GM18867 (cell line): ENCODE results near the gene TCP11.

Experiments used
- ATAC-seq: cut with Tn5 transposase; IDR thresholded peaks from one replicate; pipeline ENCODE4 v1.9.1; 2021; ENCODE audit warnings: mild to moderate bottlenecking, moderate library complexity; ENCODE audit not compliant: unreplicated experiment

TCP11 gene

DNA sequence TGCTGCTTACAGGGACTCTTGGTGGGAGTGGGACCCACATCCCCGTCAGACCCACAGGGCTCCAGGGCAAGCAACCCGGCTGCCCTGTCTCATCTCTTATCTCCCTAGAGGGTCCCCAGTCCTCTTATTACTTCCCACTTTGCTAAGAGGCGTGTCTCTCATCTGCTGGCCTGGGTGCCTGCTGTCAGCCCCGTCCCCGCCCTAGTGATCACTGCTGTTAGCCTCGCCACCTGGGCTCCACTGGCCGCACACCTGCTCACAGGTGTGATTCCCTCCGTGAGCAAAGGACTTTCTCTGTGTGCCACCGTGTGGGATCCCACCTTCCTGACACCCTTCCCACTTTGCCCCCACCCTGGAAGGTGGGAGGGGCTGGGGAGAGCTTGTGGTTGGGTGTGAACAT, 57.6 kb downstream of the TCP11 start:
- no peak for ATAC-seq

DNA sequence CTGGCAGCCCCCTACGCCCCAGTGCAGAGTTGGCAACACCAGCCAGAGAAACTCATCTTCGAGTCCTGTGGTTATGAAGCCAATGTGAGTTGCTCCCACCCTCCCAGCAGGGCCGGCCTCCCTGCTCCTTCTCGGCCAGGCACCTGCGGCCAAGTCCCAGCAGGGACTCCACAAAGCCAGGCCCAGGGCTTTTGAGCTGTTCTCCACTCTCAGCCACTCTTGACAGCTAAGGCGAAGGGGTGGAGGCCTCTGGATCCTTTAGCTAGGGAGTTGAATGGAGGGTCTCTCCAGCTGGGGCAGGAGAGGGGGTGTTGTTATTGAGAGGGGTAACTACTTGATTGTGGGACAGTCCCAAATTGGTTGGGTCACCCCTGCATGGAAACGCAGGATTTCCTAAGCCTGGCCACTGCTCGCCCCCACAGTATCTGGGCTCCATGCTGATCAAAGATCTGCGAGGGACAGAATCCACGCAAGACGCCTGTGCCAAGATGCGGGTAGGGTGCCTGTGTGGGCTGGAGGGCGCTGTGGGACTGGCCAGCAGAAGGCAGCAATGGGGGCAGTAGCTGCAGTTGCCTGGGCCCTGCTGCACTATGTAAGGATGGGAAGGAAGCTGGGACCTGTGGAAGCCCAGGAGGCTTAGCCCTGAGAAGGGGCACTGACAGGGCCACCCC, 58.3 kb downstream of the TCP11 start:
- ATAC-seq = no peak

DNA sequence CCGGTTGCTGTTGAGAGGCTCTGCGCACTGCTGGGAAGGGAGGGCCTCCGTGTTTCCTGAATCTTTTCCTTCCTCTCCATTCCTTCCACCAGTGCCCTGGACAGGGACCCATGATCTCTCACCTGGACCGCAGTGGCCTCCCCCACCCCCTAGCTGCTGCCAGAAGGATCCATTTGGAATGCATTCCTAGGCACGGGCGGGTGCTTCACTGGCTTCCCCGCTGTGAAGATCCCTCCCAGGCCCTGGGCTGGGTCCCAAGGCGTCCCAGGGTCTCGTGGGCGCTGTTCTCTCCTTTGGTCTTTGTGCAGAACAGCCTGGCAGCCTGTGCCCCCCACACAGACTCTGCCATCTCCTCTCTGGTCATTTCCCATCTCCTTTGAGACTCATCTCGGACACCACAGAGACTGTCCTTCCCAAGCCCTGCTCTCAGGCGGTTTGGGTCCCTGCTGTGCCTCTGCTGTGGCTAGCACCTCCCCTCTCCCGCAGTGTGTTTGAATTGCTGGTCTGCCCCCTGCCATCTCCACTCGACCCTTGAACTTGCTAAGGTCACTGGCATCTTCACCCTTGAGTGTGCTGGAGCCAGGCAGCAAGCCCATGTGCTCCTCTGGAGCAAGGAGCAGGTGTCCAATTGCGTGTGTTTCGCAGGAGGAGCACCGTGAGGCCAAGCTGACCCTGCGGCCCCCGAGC, 59.0 kb downstream of the TCP11 start:
- no peak for ATAC-seq

DNA sequence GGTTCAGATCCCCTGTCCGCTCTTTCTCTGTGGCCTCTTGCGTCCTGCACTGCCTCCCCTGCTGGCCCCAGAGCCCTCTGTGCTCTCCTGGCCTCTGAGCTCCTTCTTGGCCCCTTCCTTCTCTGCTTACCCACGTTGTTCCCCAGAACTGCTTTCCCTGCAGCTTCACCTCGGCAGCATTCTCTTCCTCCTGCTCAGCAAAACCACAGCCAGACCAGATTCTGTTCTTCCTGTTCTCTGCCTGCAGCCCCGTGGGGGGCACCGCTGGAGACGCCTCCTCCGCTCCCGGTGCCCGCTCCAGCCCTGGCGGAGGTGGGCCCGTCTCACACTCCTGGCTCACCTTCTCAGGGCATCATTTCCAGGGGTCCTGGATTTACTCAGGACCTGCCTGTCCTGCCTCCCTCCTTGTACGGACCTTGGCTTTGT, 59.7 kb downstream of the TCP11 start:
- ATAC-seq = no peak

DNA sequence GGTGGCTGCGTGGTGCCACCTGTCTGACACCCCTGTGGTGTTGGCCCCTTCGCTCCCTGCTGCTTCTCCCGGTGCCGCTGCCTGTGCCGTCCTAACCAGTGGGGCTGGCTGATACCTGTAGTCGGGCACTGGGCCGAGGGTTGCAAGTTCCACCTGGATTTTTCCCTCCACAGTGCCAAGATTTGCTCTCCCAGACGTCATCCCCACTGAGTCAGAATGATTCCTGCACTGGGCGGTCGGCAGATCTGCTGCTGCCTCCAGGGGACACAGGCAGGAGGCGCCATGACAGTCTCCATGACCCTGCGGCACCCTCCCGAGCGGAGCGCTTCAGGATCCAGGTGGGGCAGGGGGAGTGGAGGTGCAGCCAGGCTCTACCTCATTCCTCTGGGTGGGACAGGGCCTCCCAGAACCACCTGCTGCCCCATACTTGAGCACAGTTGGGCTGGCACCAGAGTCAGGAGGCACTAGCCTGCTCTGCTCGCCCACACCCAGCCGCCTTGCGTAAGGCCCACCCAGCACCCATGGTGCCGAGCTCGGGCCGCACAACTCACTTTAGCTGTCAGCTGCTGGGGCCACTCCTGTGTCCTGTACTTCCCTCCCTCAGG, 60.2 kb downstream of the TCP11 start:
- ATAC-seq = no peak

DNA sequence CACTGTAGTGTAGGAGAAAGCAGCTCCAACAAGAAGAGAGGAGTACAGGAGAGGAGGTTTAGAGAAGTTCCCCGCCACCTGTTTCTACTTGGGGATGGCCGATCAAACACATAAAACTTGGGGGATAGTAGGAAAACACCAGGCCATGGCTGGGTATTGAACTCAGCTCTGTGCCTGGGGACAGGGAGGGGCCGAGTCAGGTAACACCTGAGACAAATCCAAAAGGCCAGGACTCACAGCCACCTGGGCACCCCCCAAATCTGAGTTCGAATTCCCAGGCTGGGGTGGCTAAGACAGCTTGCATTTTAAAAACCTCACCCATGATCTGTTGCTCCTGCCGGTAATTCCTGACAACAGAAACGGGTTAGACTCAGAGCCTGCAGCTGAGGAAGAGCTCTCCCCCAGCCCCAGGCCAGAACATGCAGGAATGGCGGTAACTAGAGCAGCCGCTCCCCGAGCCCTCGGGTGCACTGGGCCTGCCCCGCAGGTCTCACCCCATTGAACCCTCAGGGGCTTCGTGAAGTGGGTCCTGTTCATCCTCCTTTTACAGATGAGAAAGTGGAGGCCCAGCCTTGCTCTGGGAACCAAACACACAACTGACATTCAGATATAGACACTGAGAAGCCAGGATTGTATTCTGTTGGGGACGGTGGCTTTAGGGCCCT, 61.0 kb downstream of the TCP11 start:
- ATAC-seq = no peak

DNA sequence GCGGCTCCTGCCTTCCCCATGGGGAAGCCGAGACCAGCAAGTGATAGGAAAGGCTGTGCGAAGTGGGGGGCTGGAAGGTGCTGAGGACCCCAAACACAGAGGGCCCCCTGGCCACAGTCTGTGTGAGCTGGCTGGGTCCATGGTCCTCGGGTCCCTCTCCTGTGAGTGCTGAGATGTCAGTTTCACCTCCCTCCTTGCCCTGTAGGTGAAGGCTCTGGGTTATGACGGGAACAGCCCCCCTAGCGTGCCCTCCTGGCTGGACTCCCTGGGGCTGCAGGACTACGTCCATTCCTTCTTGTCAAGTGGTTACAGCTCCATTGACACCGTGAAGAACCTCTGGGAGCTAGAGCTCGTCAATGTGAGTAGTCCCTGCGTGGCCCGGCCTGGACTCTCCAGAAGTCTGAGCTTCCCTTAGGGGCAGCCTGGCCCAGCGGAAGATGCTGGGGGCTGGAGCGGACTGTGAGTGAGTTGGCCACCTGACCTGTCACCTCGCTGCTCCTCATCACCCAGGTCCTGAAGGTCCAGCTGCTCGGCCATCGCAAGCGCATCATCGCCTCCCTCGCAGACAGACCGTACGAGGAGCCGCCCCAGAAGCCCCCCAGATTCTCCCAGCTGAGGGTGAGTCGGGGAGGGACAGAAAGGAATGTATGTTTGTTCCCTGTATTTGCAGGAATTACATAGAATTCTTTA, 61.7 kb downstream of the TCP11 start:
- ATAC-seq = no peak

DNA sequence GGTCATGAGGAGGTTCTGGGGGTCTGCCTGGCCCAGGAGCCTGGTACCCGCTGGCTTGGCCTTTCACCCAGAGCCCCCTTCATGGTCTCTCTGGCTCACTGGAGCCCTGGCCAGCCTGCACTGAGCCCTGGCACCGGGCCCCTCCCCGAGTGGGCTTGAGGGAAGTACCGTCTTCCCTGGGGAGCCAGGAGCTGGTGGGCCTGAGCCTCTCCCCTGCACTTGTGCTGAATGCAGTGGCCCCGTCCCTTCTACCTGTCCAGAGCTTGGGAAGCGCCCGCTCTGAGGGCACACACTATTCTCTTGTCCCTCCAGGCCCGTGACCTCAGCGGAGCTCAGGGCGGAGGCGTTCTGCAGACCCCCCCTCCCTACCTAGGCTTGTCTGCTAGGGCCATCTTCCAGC, 62.2 kb downstream of the TCP11 start:
- no peak for ATAC-seq

DNA sequence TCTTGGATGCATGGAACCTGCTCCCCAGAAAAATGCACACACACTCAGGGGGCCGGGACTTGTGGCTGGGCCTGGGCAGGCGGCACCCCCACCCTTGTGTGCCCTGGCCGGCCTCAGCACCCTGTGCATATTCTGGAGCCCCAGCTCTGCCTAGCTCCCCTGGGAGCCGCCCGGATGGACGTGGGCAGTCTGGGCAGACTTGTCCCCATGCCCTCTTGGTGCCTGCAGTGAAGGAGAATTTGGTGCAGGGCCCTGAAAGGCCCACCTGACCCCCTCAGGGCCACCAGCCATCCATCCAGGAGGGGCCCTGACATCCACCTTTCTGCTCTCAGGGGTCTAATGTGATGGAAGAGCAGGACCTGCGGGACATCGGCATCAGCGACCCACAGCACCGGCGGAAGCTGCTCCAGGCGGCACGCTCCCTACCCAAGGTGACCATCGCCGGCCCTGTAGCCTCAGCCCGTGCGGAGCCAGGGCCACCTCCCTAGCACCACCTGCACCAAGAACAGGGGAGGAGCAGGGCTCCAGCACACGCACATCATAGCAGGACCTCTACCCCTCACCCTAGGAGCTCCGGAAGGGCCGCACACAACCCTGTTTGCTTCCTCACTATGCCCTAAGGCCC, 62.8 kb downstream of the TCP11 start:
- ATAC-seq = no peak

DNA sequence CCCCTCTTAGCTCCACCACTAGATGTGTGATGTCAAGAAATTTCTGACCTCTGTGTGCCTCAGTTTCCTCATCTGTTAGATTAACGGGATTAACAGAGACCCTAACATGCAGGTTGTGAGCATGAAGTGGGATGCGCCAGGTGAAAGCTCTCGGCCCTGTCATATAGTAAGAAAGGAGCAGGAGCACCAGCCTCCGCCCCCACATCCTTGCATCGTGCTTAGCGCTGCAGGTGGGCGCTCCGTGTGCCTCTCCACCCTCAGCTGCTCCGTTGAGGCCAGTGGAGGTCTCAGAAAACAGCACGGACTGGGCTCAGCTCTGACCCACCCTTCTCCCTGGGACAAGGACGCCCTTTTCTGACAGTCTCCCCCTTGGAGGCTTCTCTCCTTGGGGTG, 63.4 kb downstream of the TCP11 start:
- ATAC-seq = no peak

DNA sequence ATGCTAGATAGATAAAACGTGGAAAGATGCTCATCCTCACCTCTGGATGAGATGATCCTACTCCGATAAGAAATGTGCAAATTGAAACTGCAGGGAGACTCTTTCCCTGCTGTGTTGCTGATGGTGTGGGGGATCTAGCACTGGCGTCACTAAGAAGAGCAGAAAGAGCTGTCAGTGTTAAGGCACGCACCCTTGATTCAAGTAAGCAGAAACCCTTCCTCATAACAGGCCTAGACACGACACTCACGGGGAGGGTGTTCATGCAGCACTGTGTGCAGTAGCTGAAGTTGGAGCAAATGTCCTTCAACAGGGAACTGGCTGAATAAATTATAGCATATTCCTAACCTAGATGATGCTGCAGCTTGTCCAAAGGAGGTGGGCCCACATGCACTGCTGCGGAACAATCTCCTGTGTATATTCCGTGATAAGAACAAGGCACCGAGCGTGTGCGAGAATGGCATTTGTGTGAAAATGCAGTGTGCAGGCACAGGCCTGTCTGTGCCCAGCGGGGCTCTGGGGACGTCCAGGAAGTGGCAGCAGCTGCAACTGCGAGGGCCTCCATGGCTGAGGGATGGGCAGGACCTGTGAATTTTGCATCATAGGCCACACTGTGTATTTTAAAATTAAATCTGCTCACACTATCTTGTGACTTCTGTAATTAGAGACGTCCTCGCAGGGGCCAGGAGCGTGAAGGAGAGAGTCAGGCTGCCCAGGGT, 64.0 kb downstream of the TCP11 start:
- ATAC-seq = no peak

DNA sequence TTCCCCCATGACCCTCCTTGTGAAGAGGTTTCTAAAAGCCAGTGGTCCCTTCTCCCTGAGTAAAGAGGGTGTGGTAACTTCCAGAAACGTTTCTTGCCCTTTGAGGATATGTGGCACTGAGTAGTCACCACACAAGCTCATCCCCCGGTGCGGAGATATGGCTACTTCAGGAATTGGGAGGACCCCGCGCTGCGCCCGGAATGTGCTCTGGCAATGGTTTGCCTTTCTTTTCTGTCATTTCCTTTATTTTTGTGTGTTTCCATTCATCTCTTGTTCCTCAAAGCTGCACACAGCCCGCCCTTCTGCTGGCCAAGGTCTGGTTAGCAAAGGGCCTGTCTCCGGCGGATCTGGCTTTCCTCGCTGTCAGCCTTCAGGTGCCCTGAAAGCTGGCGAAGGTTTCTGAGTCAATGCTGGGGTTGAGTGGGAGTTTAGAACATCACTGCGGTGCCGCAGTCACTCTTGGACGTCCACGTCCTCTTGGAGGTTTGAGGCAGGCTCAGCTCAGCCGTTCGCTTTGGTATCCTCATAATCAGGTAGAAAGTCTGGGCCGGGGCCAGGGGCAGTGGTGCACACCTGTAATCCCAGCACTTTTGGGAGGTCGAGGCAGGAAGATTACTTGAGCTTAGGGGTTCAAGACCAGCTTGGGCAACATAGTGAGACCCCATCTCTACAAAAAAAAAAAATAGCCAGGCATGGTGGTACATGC, 67.2 kb downstream of the TCP11 start:
- no peak for ATAC-seq

DNA sequence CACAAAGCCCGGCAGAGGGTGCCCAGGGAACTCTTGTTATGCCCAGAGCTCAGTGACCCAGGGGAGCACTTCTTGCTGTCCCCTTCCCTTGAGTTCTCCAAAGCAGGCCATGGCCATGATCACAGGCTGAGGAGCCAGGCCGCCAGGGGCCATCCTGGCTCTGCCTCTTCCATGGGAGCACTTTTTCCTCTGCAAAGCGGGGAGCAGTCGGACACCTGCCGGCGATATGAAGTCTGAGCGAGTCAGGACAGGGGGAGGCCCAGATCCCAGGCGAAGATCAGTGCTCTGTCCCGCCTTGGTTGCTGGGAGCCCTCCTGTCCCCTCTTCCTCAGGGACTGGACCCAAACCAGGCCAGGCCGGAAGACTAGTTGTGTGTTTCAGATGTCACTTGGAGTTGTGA, 67.9 kb downstream of the TCP11 start:
- ATAC-seq = no peak

DNA sequence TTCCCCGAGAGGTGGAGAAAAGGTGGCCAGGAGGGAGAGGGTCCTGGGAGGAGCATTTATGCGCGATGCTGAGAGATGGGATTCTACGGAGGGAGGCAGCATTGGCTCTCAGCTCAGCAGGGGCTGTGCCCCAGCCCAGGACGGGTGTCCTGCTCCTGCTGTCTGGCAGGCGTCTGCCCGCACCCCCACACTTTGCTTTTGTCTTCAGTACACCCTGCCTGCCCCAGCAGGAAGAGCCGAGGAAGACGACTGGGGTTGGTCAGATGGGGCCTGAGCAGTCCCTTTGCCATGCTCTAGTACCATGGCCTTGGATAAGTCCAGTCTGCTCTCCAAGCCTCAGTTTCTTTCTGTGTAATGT, 68.5 kb downstream of the TCP11 start:
- ATAC-seq = no peak

DNA sequence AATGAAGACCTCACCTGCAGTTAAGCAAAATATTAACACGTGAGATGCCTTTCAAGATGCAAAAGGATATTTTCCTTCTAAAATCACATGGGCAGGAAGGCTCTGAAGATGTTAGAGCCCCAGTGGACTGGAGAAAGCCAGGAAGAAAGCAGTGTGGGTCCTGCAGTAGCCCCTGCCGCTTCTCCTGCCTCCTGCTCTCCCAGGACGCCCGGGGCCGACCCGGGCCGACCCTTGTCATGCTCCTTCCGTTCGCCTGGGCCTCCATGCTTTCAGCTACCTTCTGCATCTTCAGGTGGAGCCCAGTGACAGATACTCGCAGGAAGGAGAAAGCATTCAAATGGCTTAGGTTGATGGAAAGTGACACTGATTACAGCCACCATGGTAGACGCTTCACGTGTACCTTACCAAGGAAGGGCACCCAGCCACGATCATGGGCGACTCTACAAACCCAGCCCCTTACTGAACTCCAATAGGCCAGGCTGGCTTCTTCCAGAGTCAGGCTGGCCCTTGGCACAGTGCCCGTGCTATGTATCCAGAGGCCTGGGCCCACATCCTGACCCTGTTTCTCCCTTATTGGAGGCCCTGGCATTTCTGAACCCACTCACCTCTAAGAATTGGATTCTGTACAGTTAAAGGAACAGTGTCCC, 69.0 kb downstream of the TCP11 start:
- no peak for ATAC-seq

DNA sequence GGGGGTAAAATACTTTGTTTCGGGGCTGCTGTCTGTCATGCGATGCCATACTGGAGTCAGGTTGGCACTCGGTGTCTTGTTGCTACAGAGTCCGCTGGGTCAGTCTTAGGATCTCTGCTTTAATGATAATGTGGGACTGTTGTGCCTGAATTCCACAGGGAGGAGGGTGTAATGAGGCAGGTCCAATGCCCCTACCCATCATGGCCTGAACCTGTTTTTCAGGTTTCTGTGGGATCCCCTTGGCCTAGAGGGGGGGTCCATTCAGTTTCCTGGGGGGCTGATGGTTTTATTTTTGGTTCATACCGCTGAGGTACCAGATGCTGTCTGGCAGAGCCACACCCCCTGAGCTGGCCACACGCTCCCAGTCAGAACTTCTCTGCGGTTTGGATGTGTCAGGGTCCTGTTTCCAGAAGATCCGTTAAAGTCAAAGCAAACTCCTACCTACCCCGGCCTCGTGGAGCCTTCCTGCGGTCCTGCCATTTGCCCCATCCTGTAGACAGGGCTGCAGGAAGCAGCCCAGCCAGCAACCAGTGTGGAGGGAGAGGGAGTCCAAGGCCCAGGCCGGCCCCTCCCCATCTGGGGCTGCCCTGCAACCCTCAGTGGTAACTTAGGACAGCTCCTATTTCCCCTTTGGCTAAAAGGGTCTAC, 69.7 kb downstream of the TCP11 start:
- ATAC-seq = no peak

DNA sequence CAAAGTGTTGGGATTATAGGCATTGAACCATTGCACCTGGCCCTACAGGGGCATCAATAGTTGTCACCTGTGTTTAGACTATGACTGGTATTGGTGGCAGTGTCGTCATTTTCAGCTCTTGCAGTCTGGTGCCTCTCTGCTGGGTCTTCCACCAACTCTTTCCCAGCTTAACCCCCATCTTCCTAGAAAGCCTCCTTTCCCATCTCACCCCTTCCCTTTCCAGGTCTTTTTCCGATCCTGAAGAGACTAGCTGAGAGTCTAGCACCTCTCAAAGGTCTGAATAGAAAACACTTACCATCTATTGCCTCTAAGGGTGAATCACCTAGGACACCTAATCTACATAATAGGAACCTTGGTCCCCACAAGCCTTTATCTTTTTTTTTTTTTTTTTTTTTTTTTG, 71.0 kb downstream of the TCP11 start:
- no peak for ATAC-seq

DNA sequence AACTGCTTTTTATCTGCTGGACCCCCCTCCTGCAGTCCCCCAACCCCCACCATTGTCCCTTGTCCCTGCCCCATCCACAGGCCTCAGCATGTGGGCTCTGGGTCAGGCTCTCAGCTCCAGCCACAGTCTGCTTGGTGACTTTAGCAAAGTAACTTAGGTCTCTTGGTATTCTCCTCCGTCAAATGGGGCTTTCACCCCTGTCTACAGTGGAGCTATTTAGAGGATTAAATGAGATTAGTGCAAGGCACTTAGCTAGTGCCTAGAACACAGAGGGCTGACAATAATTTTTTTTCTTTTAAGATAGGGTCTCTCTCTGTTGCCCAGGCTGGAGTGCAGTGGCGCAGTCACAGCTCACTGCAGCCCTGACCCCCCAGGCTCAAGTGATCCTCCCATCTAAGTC, 71.9 kb downstream of the TCP11 start:
- no peak for ATAC-seq

DNA sequence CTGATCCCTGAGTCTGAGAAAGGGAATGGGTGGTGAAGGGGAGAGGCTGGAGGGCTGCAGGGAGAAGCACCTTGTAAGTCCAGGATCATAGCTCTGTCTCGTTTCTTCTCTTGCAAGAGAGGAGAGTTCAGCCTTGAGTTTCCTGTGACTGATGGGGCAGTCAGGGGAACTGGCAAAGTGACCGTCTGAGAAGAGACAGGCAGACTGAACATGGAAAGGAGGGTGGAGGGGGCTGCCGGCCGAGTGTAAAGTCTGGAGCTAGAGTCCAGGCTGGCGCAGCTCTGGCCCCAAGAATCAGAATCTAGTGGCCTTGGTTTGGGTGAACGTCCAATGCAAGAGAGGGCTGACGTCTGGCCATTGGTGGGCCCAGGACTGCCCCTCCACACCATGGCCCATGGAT, 72.5 kb downstream of the TCP11 start:
- no peak for ATAC-seq
